Inflammatory macrophage (primary cell): ENCODE data around the gene IQGAP3.
A peak's percentile ranks its signal among the peaks of the same experiment; 100 is the strongest.
"Not testable (repeated sequence)": the region's sequence is repeated elsewhere in the genome, so short reads cannot be mapped to it uniquely, and the experiment has no call there.

Experiments used
- DNase-seq, 2 donors: peaks; one replicate each; pipeline ENCODE4 v3.0.0-alpha.2; 2020 to 2022

The IQGAP3 gene

GRCh38 chr1:156594190-156594589 lies 21.8 kb upstream of the IQGAP3 start:
- no peak for DNase-seq

GRCh38 chr1:156593661-156593989 lies 21.3 kb upstream of the IQGAP3 start:
- no peak for DNase-seq

GRCh38 chr1:156592910-156593660 lies 20.7 kb upstream of the IQGAP3 start:
- no peak for DNase-seq

GRCh38 chr1:156592158-156592909 lies 20.0 kb upstream of the IQGAP3 start:
- no peak for DNase-seq

- peak; percentile 71 to 81 for DNase-seq
Observed at GRCh38 chr1:156591432-156592157, 19.2 kb upstream of the IQGAP3 start, which contains the start of gene NAXE. Gene NAXE, plus strand, starts transcription at chr1:156591776. Its CDS starts 29 bp downstream, at chr1:156591805.

- no peak for DNase-seq
Observed at GRCh38 chr1:156591181-156591431, 18.7 kb upstream of the IQGAP3 start.

- no peak for DNase-seq
Observed at GRCh38 chr1:156590326-156591180, 18.2 kb upstream of the IQGAP3 start.

GRCh38 chr1:156589546-156589945 lies 17.2 kb upstream of the IQGAP3 start:
- DNase-seq, result no peak

GRCh38 chr1:156587927-156588326 lies 15.6 kb upstream of the IQGAP3 start:
- not testable (repeated sequence) for DNase-seq

GRCh38 chr1:156586892-156587477 lies 14.6 kb upstream of the IQGAP3 start:
- DNase-seq, result no peak

GRCh38 chr1:156586323-156586722 lies 14.0 kb upstream of the IQGAP3 start:
- no peak for DNase-seq

GRCh38 chr1:156584813-156585212 lies 12.4 kb upstream of the IQGAP3 start:
- no peak for DNase-seq

GRCh38 chr1:156583821-156584622 lies 11.7 kb upstream of the IQGAP3 start:
- peak; percentile 86 for DNase-seq

- no peak for DNase-seq
Observed at GRCh38 chr1:156582388-156583017, 10.1 kb upstream of the IQGAP3 start.

- no peak for DNase-seq
Observed at GRCh38 chr1:156581661-156582387, 9.5 kb upstream of the IQGAP3 start.

- DNase-seq, result no peak
Observed at GRCh38 chr1:156579472-156579871, 7.1 kb upstream of the IQGAP3 start, which contains the start of gene TTC24. Gene TTC24, plus strand, starts transcription at chr1:156579723. Its CDS starts 1,642 bp downstream, at chr1:156581365.

- no peak for DNase-seq
Observed at GRCh38 chr1:156578055-156578454, 5.7 kb upstream of the IQGAP3 start.

GRCh38 chr1:156577550-156577949 lies 5.2 kb upstream of the IQGAP3 start:
- no peak for DNase-seq

GRCh38 chr1:156574039-156574633 lies 1.8 kb upstream of the IQGAP3 start:
- DNase-seq, result no peak

GRCh38 chr1:156572663-156573018 lies 276 bp upstream of the IQGAP3 start:
- DNase-seq, result no peak
